ENCODE measurements around the gene MINPP1. TPM values are rescaled to one million over a fixed set of nuclear protein-coding genes. Genes with fewer than 3 reads are reported as not detected.
"Not testable (repeated sequence)": the region's sequence is repeated elsewhere in the genome, so short reads cannot be mapped to it uniquely, and the experiment has no call there.

The MINPP1 gene
- total RNA-seq, 1 experiment from 2014 or later = 22.1 TPM

DNA sequence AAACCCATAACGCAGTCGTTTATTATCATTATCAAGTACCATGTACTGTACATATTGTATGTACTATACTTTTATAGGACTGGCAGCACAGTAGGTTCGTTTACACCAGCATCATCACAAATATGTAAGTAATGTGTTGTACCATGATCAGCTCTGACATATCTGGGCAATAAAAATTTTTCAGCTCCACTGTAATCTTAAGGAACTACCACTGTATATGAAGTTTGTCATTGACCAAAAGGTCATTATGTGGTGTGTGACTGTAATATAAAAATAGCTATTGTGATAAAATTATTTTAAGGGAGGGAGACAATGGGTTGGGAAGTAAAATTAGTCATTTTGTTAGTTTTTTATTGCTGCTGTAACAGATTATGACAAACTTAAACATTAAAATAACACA is 14.4 kb upstream of the MINPP1 start:
- H3K36me3 ChIP-seq (ENCODE audit: control insufficient read depth in 1 of 2, insufficient read depth in 2 of 2, low read length in 2 of 2); BruUV-seq (replicated peaks); RAD21 ChIA-PET (ENCODE audit: low non-redundant PET in 1 of 2, low total read pairs in 2 of 2, uncharacterized antibody in 2 of 2, unreplicated experiment in 2 of 2); H3K9ac ChIP-seq (ENCODE audit: low read length); ATAC-seq; H3K4me1 ChIP-seq (ENCODE audit: control insufficient read depth in 1 of 2, insufficient read depth in 2 of 2, low read length in 2 of 2); H4K20me1 ChIP-seq (ENCODE audit: insufficient read depth); intact Hi-C loops (cut with micrococcal nuclease); H3K4me2 ChIP-seq (ENCODE audit: low read length); H3K27ac ChIP-seq (ENCODE audit: low read depth, low read length); H3K79me2 ChIP-seq (ENCODE audit: insufficient read depth, low read length); H3K9me2 ChIP-seq (ENCODE audit: insufficient read depth); H2AFZ ChIP-seq (ENCODE audit: low read depth, low read length, poor library complexity, severe bottlenecking); DNase-seq (ENCODE audit: low read depth, low spot score); H3K27me3 ChIP-seq (ENCODE audit: insufficient read depth, low read length); H3K9me3 ChIP-seq (ENCODE audit: control insufficient read depth in 1 of 2, insufficient read depth in 1 of 2, low read depth in 1 of 2, low read length in 2 of 2); POLR2A ChIA-PET; H3K4me3 ChIP-seq (replicated peaks in 1 of 2; ENCODE audit: low read depth in 1 of 2, low read length in 2 of 2); CTCF ChIA-PET: not testable (repeated sequence)

DNA sequence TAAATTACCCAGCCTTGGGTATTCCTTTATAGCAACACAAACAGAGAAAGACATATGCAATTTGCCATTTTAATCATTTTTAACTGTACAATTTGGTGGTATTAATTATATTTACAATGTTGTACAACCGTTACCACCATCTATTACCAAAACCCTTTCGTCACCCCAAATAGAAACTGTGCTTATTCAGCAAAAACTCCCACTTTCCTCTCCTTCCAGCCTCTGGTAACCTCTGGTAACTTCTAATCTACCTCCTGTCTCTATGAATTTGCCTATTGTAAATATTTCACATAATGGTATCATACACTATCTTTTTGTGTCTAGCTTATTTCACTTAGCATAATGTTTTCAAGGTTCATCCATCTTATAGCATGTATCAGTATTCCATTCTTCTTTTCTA is 12.2 kb upstream of the MINPP1 start:
- H3K4me1 ChIP-seq (ENCODE audit: control insufficient read depth in 1 of 2, insufficient read depth in 2 of 2, low read length in 2 of 2); H3K79me2 ChIP-seq (ENCODE audit: insufficient read depth, low read length); POLR2A ChIA-PET; H3K27me3 ChIP-seq (ENCODE audit: insufficient read depth, low read length); H2AFZ ChIP-seq (ENCODE audit: low read depth, low read length, poor library complexity, severe bottlenecking); H3K9ac ChIP-seq (ENCODE audit: low read length); H3K9me2 ChIP-seq (ENCODE audit: insufficient read depth); H3K27ac ChIP-seq (ENCODE audit: low read depth, low read length); BruUV-seq (replicated peaks); ATAC-seq; H3K4me2 ChIP-seq (ENCODE audit: low read length); H3K4me3 ChIP-seq (replicated peaks in 1 of 2; ENCODE audit: low read depth in 1 of 2, low read length in 2 of 2); CTCF ChIA-PET; RAD21 ChIA-PET (ENCODE audit: low non-redundant PET in 1 of 2, low total read pairs in 2 of 2, uncharacterized antibody in 2 of 2, unreplicated experiment in 2 of 2); intact Hi-C loops (cut with micrococcal nuclease); H4K20me1 ChIP-seq (ENCODE audit: insufficient read depth); H3K36me3 ChIP-seq (ENCODE audit: control insufficient read depth in 1 of 2, insufficient read depth in 2 of 2, low read length in 2 of 2); H3K9me3 ChIP-seq (ENCODE audit: control insufficient read depth in 1 of 2, insufficient read depth in 1 of 2, low read depth in 1 of 2, low read length in 2 of 2); DNase-seq (ENCODE audit: low read depth, low spot score): not testable (repeated sequence)

DNA sequence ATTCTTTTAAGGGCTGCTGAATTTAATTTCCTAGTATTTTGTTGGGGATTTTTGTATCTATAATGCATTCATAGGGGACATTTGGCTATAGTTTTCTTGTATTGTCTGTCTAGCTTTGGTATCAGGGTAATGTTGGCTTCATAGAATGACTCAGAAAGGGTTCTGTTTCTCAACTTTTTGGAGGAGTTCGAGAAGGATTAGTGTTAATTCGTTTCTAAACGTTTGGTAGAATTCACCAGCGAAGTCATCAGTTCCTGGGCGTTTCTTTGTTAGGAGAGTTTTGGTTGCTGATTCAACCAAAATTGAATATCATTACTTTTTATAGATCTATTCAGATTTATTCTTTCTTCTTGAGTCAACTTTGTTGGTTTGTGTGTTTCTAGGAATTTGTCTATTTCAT is 9.2 kb upstream of the MINPP1 start:
- CTCF ChIA-PET; H3K27me3 ChIP-seq (ENCODE audit: insufficient read depth, low read length); H3K36me3 ChIP-seq (ENCODE audit: control insufficient read depth in 1 of 2, insufficient read depth in 2 of 2, low read length in 2 of 2); H4K20me1 ChIP-seq (ENCODE audit: insufficient read depth); H3K4me2 ChIP-seq (ENCODE audit: low read length); ATAC-seq; BruUV-seq (replicated peaks); H3K4me3 ChIP-seq (replicated peaks in 1 of 2; ENCODE audit: low read depth in 1 of 2, low read length in 2 of 2); H2AFZ ChIP-seq (ENCODE audit: low read depth, low read length, poor library complexity, severe bottlenecking); POLR2A ChIA-PET; intact Hi-C loops (cut with micrococcal nuclease); H3K4me1 ChIP-seq (ENCODE audit: control insufficient read depth in 1 of 2, insufficient read depth in 2 of 2, low read length in 2 of 2); H3K9me2 ChIP-seq (ENCODE audit: insufficient read depth); H3K27ac ChIP-seq (ENCODE audit: low read depth, low read length); H3K9me3 ChIP-seq (ENCODE audit: control insufficient read depth in 1 of 2, insufficient read depth in 1 of 2, low read depth in 1 of 2, low read length in 2 of 2); H3K9ac ChIP-seq (ENCODE audit: low read length); RAD21 ChIA-PET (ENCODE audit: low non-redundant PET in 1 of 2, low total read pairs in 2 of 2, uncharacterized antibody in 2 of 2, unreplicated experiment in 2 of 2); H3K79me2 ChIP-seq (ENCODE audit: insufficient read depth, low read length); DNase-seq (ENCODE audit: low read depth, low spot score): not testable (repeated sequence)

DNA sequence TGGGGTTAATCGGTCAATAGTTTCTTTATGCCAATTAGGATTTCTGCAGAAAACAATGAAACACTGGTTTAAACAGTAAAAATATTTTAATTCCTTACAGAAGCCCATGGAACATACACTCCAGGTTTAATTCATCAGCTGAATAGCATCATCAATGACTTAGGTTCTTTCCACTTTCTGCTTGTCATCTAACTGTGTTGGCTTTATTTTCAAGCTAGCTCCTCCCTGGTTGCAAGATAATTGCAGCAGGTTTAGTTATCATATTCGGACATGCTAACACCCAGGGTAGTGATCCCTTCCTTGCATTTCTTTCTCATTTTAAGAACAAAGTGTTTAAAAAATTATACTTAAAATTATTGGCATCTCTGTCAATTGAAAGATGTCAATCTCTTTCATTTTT is 7.3 kb upstream of the MINPP1 start:
- H3K4me1 ChIP-seq (ENCODE audit: control insufficient read depth in 1 of 2, insufficient read depth in 2 of 2, low read length in 2 of 2); CTCF ChIA-PET; BruUV-seq (replicated peaks); H3K9ac ChIP-seq (ENCODE audit: low read length); H3K9me2 ChIP-seq (ENCODE audit: insufficient read depth); RAD21 ChIA-PET (ENCODE audit: low non-redundant PET in 1 of 2, low total read pairs in 2 of 2, uncharacterized antibody in 2 of 2, unreplicated experiment in 2 of 2); ATAC-seq; H3K27ac ChIP-seq (ENCODE audit: low read depth, low read length); H3K4me2 ChIP-seq (ENCODE audit: low read length); DNase-seq (ENCODE audit: low read depth, low spot score); H2AFZ ChIP-seq (ENCODE audit: low read depth, low read length, poor library complexity, severe bottlenecking); H3K9me3 ChIP-seq (ENCODE audit: control insufficient read depth in 1 of 2, insufficient read depth in 1 of 2, low read depth in 1 of 2, low read length in 2 of 2); H3K4me3 ChIP-seq (replicated peaks in 1 of 2; ENCODE audit: low read depth in 1 of 2, low read length in 2 of 2); H3K79me2 ChIP-seq (ENCODE audit: insufficient read depth, low read length); H4K20me1 ChIP-seq (ENCODE audit: insufficient read depth); H3K36me3 ChIP-seq (ENCODE audit: control insufficient read depth in 1 of 2, insufficient read depth in 2 of 2, low read length in 2 of 2); intact Hi-C loops (cut with micrococcal nuclease); H3K27me3 ChIP-seq (ENCODE audit: insufficient read depth, low read length); POLR2A ChIA-PET: not testable (repeated sequence)
